Activated naive CD8-positive, alpha-beta T cell treated with anti-CD3 and anti-CD28 coated beads, Interleukin-2, amount 50 U/mL, for 16 hours (primary cell): ENCODE measurements around the gene ESYT3.
"Not testable (repeated sequence)": the region's sequence is repeated elsewhere in the genome, so short reads cannot be mapped to it uniquely, and the experiment has no call there.

Source experiments
- DNase-seq: peaks from one replicate; pipeline ENCODE4 v3.0.0-alpha.2; 2020; ENCODE audit warnings: low read depth, low spot score

Gene ESYT3

GRCh38 chr3:138460536-138461205, 26.3 kb downstream of the ESYT3 start:
- no peak for DNase-seq

GRCh38 chr3:138461246-138461645, 26.8 kb downstream of the ESYT3 start:
- no peak for DNase-seq

- no peak for DNase-seq
Measured at GRCh38 chr3:138461896-138462295, 27.5 kb downstream of the ESYT3 start.

- no peak for DNase-seq
Measured at GRCh38 chr3:138463724-138464490, 29.5 kb downstream of the ESYT3 start.

- DNase-seq, result no peak
Measured at GRCh38 chr3:138464491-138464860, 30.1 kb downstream of the ESYT3 start.

GRCh38 chr3:138465451-138465850, 31.0 kb downstream of the ESYT3 start:
- DNase-seq, result no peak

GRCh38 chr3:138465925-138466324, 31.5 kb downstream of the ESYT3 start:
- DNase-seq, result no peak

GRCh38 chr3:138467931-138468330, 33.5 kb downstream of the ESYT3 start:
- DNase-seq, result no peak

GRCh38 chr3:138468451-138468850, 34.0 kb downstream of the ESYT3 start:
- DNase-seq, result no peak

- DNase-seq, result no peak
Measured at GRCh38 chr3:138468886-138469285, 34.5 kb downstream of the ESYT3 start.

- DNase-seq, result no peak
Measured at GRCh38 chr3:138469874-138470273, 35.5 kb downstream of the ESYT3 start.

- no peak for DNase-seq
Measured at GRCh38 chr3:138470687-138471086, 36.3 kb downstream of the ESYT3 start.

- no peak for DNase-seq
Measured at GRCh38 chr3:138471481-138471880, 37.1 kb downstream of the ESYT3 start.

GRCh38 chr3:138472141-138472825, 37.9 kb downstream of the ESYT3 start:
- no peak for DNase-seq

GRCh38 chr3:138473391-138473790, 39.0 kb downstream of the ESYT3 start:
- no peak for DNase-seq

GRCh38 chr3:138474163-138474562, 39.7 kb downstream of the ESYT3 start:
- DNase-seq, result no peak

GRCh38 chr3:138476526-138476925, 42.1 kb downstream of the ESYT3 start:
- DNase-seq, result no peak

- no peak for DNase-seq
Measured at GRCh38 chr3:138477120-138477519, 42.7 kb downstream of the ESYT3 start.

- DNase-seq, result no peak
Measured at GRCh38 chr3:138477801-138478200, 43.4 kb downstream of the ESYT3 start.

- DNase-seq, result no peak
Measured at GRCh38 chr3:138479438-138479863, 45.0 kb downstream of the ESYT3 start.

GRCh38 chr3:138484672-138485071, 50.3 kb downstream of the ESYT3 start:
- not testable (repeated sequence) for DNase-seq

GRCh38 chr3:138486580-138486979, 52.2 kb downstream of the ESYT3 start:
- not testable (repeated sequence) for DNase-seq

GRCh38 chr3:138491971-138492370, 57.6 kb downstream of the ESYT3 start:
- DNase-seq, result no peak
